ENCODE data around the gene RESP18.
A peak's percentile ranks its signal among the peaks of the same experiment; 100 is the strongest.

RESP18 gene

DNA sequence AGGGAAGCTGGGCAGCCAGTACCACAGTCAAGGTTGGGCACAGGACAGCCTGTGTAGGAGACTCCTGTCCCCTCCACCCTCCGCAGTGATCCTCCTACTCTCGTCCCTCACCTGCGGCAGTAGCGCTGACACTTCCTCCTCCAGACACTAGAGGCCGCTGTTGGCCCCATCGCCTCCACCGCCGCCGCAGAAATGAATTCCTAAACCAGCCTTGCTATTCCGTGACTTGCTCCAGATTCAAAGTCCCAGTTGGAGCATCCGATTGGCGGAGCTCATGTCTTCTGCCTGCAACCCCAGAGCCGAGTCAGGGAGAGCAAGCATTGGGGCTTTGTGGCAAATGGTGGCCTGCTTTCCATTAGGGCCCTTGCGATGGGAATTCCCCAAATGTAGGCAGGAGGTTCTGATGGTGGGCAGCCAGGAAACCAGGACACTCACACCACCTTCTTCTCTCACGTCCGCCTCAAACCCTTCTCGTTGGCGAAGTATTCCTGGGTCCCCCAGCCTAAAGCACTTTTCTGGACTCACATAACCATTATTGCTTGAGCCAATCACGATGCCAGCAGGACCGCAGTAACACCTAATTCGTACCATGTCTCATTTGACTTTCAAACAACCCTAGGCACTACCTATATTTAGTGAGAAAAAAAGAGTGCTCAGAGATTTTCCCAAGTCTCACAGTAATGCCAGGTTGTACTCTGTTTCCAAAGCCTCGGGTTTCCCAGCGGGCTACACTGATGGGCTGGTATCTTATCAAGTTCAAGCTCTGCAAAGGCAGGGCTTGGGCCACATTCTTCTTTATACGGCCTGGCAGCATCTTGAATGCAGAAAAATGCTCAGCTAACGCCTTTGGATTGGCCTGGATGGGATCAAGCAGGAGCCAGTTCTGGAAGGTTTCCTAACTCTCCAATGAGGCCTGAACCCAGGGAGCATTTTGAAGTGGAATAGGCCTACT, 54.6 kb downstream of the RESP18 start:
- peak; percentile 83 for DNase-seq (ENCODE audit: low spot score)
